H9 (cell line): ENCODE data around the gene HCRTR2. TPM values are rescaled to one million over a fixed set of nuclear protein-coding genes. Genes with fewer than 3 reads are reported as not detected.

Experiments used
- DNase-seq: peaks from one replicate; pipeline ENCODE4 v3.0.0-alpha.2; 2017
- H2AFZ ChIP-seq: one replicate; pipeline ENCODE4 v1.6.1; 2013; ENCODE audit warnings: mild to moderate bottlenecking, low read length, control low read depth, moderate library complexity
- H2AK5ac ChIP-seq: 2 replicates; pipeline ENCODE4 v1.6.1; 2013; ENCODE audit warnings: low read length, control low read depth, mixed read lengths; ENCODE audit not compliant: insufficient read length
- H2BK120ac ChIP-seq: one replicate; pipeline ENCODE4 v1.6.1; 2013; ENCODE audit warnings: low read depth, mild to moderate bottlenecking, low read length, control low read depth, inconsistent platforms; ENCODE audit not compliant: poor library complexity, severe bottlenecking
- H2BK12ac ChIP-seq: 2 replicates; pipeline ENCODE4 v1.6.1; 2013; ENCODE audit warnings: low read length, control low read depth, mixed read lengths, low read depth; ENCODE audit not compliant: insufficient read length
- H2BK15ac ChIP-seq: 2 replicates; pipeline ENCODE4 v1.6.1; 2013; ENCODE audit warnings: low read depth, low read length, control low read depth
- H2BK20ac ChIP-seq: one replicate; pipeline ENCODE4 v1.6.1; 2013; ENCODE audit warnings: low read depth, mild to moderate bottlenecking, low read length, control low read depth, inconsistent platforms; ENCODE audit not compliant: poor library complexity, severe bottlenecking
- H2BK5ac ChIP-seq: 2 replicates; pipeline ENCODE4 v1.6.1; 2013; ENCODE audit warnings: low read length, control low read depth, mixed read lengths; ENCODE audit not compliant: insufficient read length
- H3K14ac ChIP-seq: 2 replicates; pipeline ENCODE4 v1.6.1; 2013; ENCODE audit warnings: low read length, control low read depth; ENCODE audit not compliant: insufficient read depth
- H3K18ac ChIP-seq: 2 replicates; pipeline ENCODE4 v1.6.1; 2013; ENCODE audit warnings: low read depth, mild to moderate bottlenecking, mixed read lengths, low read length, control low read depth; ENCODE audit not compliant: insufficient read length
- H3K23ac ChIP-seq: 2 replicates; pipeline ENCODE4 v1.6.1; 2013; ENCODE audit warnings: low read length, control low read depth, mixed read lengths, low read depth; ENCODE audit not compliant: insufficient read length
- H3K23me2 ChIP-seq: 2 replicates; pipeline ENCODE4 v1.6.1; 2013; ENCODE audit warnings: low read depth, mild to moderate bottlenecking, mixed read lengths, low read length, control low read depth; ENCODE audit not compliant: insufficient read length, poor library complexity, severe bottlenecking
- H3K27ac ChIP-seq: 2 replicates; pipeline ENCODE4 v1.5.1; 2013; ENCODE audit warnings: low read length, control low read depth, mixed read lengths, low read depth; ENCODE audit not compliant: insufficient read length
- H3K27me3 ChIP-seq: 2 replicates; pipeline ENCODE4 v1.6.1; 2013; ENCODE audit warnings: low read length, control low read depth, inconsistent platforms; ENCODE audit not compliant: insufficient read depth
- H3K4ac ChIP-seq: 2 replicates; pipeline ENCODE4 v1.6.1; 2013; ENCODE audit warnings: low read depth, mild to moderate bottlenecking, control low read depth, inconsistent platforms, low read length, moderate library complexity
- H3K4me1 ChIP-seq: 2 replicates; pipeline ENCODE4 v1.6.1; 2013; ENCODE audit warnings: low read length, control low read depth, inconsistent platforms; ENCODE audit not compliant: insufficient read depth
- H3K4me2 ChIP-seq: 2 replicates; pipeline ENCODE4 v1.6.1; 2013; ENCODE audit warnings: low read length, control low read depth, mixed read lengths; ENCODE audit not compliant: insufficient read length, insufficient read depth
- H3K56ac ChIP-seq: 2 replicates; pipeline ENCODE4 v1.6.1; 2013; ENCODE audit warnings: low read depth, mild to moderate bottlenecking, mixed read lengths, low read length, control low read depth; ENCODE audit not compliant: insufficient read length
- H3K79me1 ChIP-seq: 2 replicates; pipeline ENCODE4 v1.6.1; 2013; ENCODE audit warnings: low read depth, mild to moderate bottlenecking, moderate library complexity, low read length, control low read depth, inconsistent platforms; ENCODE audit not compliant: insufficient read depth, poor library complexity, severe bottlenecking
- H3K79me2 ChIP-seq: 2 replicates; pipeline ENCODE4 v1.6.1; 2013; ENCODE audit warnings: low read length, control low read depth, inconsistent platforms; ENCODE audit not compliant: insufficient read depth
- H3K9ac ChIP-seq: 2 replicates; pipeline ENCODE4 v1.6.1; 2013; ENCODE audit warnings: low read length, control low read depth, mixed read lengths; ENCODE audit not compliant: insufficient read length; ENCODE audit errors: extremely low read depth
- H3K9me3 ChIP-seq: one replicate; pipeline ENCODE4 v1.6.1; 2013; ENCODE audit warnings: low read depth, low read length, inconsistent platforms; ENCODE audit not compliant: control insufficient read depth
- H3T11ph ChIP-seq: one replicate; pipeline ENCODE4 v1.6.1; 2013; ENCODE audit warnings: mild to moderate bottlenecking, low read length, control low read depth, inconsistent platforms
- H4K20me1 ChIP-seq: one replicate; pipeline ENCODE4 v1.6.1; 2013; ENCODE audit not compliant: control insufficient read depth, insufficient read length, insufficient read depth
- H4K5ac ChIP-seq: 2 replicates; pipeline ENCODE4 v1.6.1; 2013; ENCODE audit warnings: low read depth, mild to moderate bottlenecking, mixed read lengths, low read length, control low read depth; ENCODE audit not compliant: insufficient read length
- H4K8ac ChIP-seq: replicated peaks from 2 replicates; pipeline ENCODE4 v1.6.1; 2013; ENCODE audit warnings: low read length, control low read depth, mixed read lengths, low read depth; ENCODE audit not compliant: insufficient read length
- H4K91ac ChIP-seq: 2 replicates; pipeline ENCODE4 v1.6.1; 2013; ENCODE audit warnings: low read depth, mild to moderate bottlenecking, moderate library complexity, mixed read lengths, low read length, control low read depth; ENCODE audit not compliant: insufficient read length
- H3K27ac Mint-ChIP-seq, 3 experiments: 2 replicates in 2 of 3; 3 replicates in 1 of 3; pipeline ENCODE4 v1.8.0; 2020 to 2021; ENCODE audit warnings: mixed read lengths in 3 of 3, mild to moderate bottlenecking in 1 of 3, moderate library complexity in 1 of 3
- H3K27me3 Mint-ChIP-seq: 2 replicates; pipeline ENCODE4 v1.8.0; 2021; ENCODE audit warnings: low read depth, mild to moderate bottlenecking, moderate library complexity, mixed read lengths
- H3K36me3 Mint-ChIP-seq, 3 experiments: 2 replicates in 2 of 3; 3 replicates in 1 of 3; pipeline ENCODE4 v1.8.0; 2020 to 2021; ENCODE audit warnings: low read depth in 3 of 3, mixed read lengths in 3 of 3; ENCODE audit not compliant: insufficient read depth in 1 of 3
- H3K4me1 Mint-ChIP-seq, 2 experiments: 2 replicates each; pipeline ENCODE4 v1.8.0; 2020; ENCODE audit warnings: mixed read lengths in 2 of 2
- H3K4me3 Mint-ChIP-seq, 2 experiments: 2 replicates in 1 of 2; 3 replicates in 1 of 2; pipeline ENCODE4 v1.8.0; 2020 to 2021; ENCODE audit warnings: mild to moderate bottlenecking in 2 of 2, mixed read lengths in 2 of 2, moderate library complexity in 1 of 2
- H3K9me3 Mint-ChIP-seq, 2 experiments: 2 replicates in 1 of 2; 3 replicates in 1 of 2; pipeline ENCODE4 v1.8.0; 2020; ENCODE audit warnings: mild to moderate bottlenecking in 2 of 2, mixed read lengths in 2 of 2, moderate library complexity in 1 of 2
- WGBS: extraction: QIAGEN DNeasy Blood & Tissue Kit; methylation state at CpG from one replicate; pipeline ENCODE4 v1.1.7; 2013; ENCODE audit warnings: missing lambda C conversion rate, low lambda C conversion rate, mixed read lengths; ENCODE audit not compliant: insufficient read length; ENCODE audit errors: extremely low coverage; 5-methylcytosine and 5-hydroxymethylcytosine counted together
- total RNA-seq: library from RNA; stranded (reverse); gene quantifications from 2 replicates; pipeline ENCODE4 v1.2.1, GENCODE V29; 2021
- TF ChIP-seq, protein P1 (sequence below): fragments of 200-600 bp; sonication (generic); conservative IDR thresholded peaks from 3 replicates; pipeline ENCODE4 v1.8.0; 2021; ENCODE audit warnings: antibody characterized with exemption, mild to moderate bottlenecking

HCRTR2 gene
- total RNA-seq, 1 experiment from 2014 or later = not detected

DNA sequence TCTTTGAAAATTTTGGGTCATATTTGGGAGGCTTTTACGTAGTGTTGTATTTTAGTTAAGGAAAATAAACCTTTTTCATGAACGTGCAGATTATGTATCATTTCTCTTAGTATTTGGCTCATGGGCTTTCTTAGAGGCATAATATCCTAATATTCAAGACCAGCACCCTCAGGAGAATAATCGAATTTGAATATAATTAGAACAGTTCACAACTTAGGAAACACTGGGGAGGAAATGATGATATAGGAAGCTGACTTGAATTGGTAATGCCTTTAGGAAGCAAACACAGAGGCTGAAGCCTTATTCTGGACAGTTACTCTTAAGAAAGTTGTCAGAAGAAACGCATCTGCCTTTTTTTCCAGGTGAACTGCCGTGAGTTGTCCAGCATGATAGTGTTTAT, 152.9 kb downstream of the HCRTR2 start, which contains the start of gene GFRAL:
GFRAL (plus strand) TSS at position 301 of the 400 bp plus-strand sequence; CDS start at position 387, 86 bp downstream.
- Histone ChIP-seq H2BK20ac (no peak within 1 kb of the TSS), H4K20me1 (no peaks in the 10 kb centered on the region), H3K9me3 (no peaks in the 10 kb centered on the region), H2AK5ac (no peak within 1 kb of the TSS), H2BK15ac (no peak within 1 kb of the TSS), H3K4me2 (no peak within 1 kb of the TSS), H3K27me3 (no peaks in the 10 kb centered on the region), H4K91ac (no peak within 1 kb of the TSS), H3T11ph (no peak within 1 kb of the TSS), H3K23ac (no peak within 1 kb of the TSS), H3K14ac (no peak within 1 kb of the TSS), H3K79me2 (no peaks in the 10 kb centered on the region), H2BK12ac (no peak within 1 kb of the TSS), H2AFZ (no peak within 1 kb of the TSS), H3K4ac (no peak within 1 kb of the TSS), H2BK5ac (no peak within 1 kb of the TSS), H3K9ac (no peak within 1 kb of the TSS), H4K8ac (no peak within 1 kb of the TSS), H3K4me1 (no peaks in the 10 kb centered on the region), H4K5ac (no peak within 1 kb of the TSS), H3K56ac (no peak within 1 kb of the TSS), H3K18ac (no peak within 1 kb of the TSS), H3K23me2 (no peaks in the 10 kb centered on the region), H3K79me1 (no peaks in the 10 kb centered on the region), H3K27ac (no peak within 1 kb of the TSS), H2BK120ac (no peak within 1 kb of the TSS)
- Mint-ChIP-seq H3K27me3 (no peaks in the 10 kb centered on the region), H3K4me1 (no peaks in the 10 kb centered on the region), H3K27ac (no peak within 1 kb of the TSS), H3K4me3 (no peak within 1 kb of the TSS), H3K36me3 (no peaks in the 10 kb centered on the region), H3K9me3 (no peaks in the 10 kb centered on the region)
- TF ChIP-seq, protein P1, sequence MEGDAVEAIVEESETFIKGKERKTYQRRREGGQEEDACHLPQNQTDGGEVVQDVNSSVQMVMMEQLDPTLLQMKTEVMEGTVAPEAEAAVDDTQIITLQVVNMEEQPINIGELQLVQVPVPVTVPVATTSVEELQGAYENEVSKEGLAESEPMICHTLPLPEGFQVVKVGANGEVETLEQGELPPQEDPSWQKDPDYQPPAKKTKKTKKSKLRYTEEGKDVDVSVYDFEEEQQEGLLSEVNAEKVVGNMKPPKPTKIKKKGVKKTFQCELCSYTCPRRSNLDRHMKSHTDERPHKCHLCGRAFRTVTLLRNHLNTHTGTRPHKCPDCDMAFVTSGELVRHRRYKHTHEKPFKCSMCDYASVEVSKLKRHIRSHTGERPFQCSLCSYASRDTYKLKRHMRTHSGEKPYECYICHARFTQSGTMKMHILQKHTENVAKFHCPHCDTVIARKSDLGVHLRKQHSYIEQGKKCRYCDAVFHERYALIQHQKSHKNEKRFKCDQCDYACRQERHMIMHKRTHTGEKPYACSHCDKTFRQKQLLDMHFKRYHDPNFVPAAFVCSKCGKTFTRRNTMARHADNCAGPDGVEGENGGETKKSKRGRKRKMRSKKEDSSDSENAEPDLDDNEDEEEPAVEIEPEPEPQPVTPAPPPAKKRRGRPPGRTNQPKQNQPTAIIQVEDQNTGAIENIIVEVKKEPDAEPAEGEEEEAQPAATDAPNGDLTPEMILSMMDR = no peak
- no peak for DNase-seq
- no CpG with 5 or more reads among the region's 5 CpGs for WGBS

Other genes with a start within 250 kb of the HCRTR2 start
- not detected in 2 replicates for gene GFRAL, start 153.0 kb downstream of the HCRTR2 start, total RNA-seq